Renal cortex interstitium (tissue), 11 donors: ENCODE results near the gene RAD51C. TPM values are rescaled to one million over a fixed set of nuclear protein-coding genes. Genes with fewer than 3 reads are reported as not detected.
"Not testable (repeated sequence)": the region's sequence is repeated elsewhere in the genome, so short reads cannot be mapped to it uniquely, and the experiment has no call there.

Source experiments
- DNase-seq, 11 donors: peaks; one replicate each; pipeline ENCODE4 v3.0.0-alpha.2; 2013; ENCODE audit warnings: low read depth in 9 of 11, low spot score in 4 of 11; ENCODE audit errors: extremely low read depth in 1 of 11
- polyA plus RNA-seq, 3 donors: library from polyadenylated mRNA; unstranded; fragments of 120-200 nt; gene quantifications; one replicate each; pipeline ENCODE4 v1.2.1, GENCODE V29; 2013; ENCODE audit not compliant: insufficient read length in 3 of 3

Gene RAD51C
- polyA plus RNA-seq, 3 donors: 40.2 to 50.0 (median 43.3) TPM

GRCh38 chr17:58671969-58672368, 20.4 kb upstream of the RAD51C start:
- DNase-seq: no peak

DNA sequence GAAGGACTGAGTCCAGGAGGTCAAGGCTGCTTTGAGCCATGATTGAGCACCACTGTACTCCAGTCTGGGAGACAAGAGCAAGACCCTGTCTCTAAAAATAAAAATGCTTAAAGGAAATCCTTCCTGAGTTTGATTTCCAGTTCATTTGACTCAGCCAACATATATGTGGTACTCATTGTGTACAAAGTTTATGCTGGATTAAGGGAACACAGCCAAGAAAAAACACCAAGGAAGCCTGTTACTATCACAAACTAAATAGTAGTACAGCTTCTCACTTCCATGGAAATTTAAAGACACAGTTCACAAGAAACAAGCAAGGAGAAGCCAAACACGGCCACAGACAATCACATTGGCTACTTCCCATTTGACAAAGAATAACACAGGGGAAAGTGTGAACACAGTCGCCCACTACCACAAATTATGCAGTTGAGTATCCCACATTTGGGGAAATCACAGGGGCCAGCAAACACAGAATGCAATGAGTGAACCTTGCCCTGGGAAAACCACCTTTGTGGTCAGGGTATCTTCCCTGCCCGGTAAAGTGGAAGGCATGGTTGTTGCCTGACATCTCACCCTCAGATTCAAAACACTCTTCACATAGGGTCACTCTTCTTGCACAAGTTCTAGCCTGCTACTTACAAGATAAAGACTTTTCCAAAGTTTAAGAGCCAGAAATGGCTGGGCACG, 15.1 kb upstream of the RAD51C start:
- DNase-seq: no peak

- not testable (repeated sequence) for DNase-seq
Measured at GRCh38 chr17:58678287-58678686, 14.1 kb upstream of the RAD51C start.

DNA sequence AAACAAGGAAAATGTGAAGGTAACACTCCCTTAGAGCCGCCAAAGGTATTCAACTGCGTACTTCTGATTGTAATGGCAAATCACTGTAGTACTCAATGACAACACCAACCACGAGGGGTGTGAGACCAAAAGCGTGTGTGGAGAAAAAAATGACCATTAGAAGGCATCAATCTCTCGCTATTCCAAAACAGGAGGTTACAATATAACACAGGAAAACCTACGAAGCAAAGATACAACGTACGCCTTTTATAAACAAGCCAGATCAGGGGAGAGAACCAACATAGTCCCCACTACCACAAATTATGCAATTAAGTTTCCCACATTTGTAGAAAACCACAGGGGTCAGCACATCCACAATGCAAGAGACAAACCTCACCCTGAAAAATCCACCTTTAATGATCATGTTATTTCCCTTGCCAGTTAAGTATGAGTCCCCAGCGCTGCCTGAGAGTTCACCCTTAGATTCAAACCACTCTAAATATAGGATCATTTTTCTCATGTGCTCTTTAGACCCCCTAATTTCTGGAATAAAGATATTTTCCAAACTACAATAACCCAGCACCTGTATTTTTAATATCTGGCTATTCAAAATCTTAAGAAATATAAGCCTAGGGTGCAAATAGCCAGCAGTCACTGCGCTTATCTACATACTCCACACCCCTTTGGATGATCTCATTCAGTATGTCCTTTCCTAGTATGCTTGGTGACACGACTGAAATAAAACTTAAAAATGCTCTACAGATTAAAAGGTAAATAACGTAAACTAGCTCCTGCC, 13.0 kb upstream of the RAD51C start:
- no peak for DNase-seq

DNA sequence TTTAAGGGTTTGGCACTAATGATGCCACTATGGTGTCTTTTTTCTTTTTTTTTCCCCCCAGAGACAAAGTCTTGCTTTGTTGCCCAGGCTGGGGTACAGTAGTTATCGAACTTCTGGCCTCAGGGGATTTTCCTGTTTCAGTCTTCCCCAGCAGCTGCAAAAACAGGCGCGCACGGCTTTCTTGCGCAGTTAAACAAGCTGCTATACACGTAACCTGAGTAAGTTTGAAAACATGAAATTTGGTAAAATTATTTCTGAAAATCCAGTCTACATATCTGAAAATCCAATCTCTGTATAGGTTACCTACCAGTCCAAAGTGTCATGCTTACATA, 12.4 kb upstream of the RAD51C start:
- no peak for DNase-seq

DNA sequence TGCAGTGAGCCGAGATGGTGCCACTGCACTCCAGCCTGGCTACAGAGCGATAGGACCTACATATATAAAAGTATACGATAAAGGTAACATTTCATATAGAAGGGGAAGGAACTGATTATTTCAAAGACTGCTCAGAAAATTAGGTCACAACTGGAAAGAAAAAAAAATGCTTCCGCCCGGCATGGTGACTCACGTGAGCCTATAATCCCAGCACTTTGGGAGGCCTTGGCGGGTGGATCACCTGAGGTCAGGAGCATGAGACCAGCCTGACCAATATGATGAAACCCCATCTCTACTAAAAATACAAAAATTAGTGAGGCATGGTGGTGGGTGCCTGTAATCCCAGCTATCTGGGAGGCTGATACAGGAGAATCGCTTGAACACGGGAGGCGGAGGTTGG, 8.4 kb upstream of the RAD51C start:
- DNase-seq: no peak

DNA sequence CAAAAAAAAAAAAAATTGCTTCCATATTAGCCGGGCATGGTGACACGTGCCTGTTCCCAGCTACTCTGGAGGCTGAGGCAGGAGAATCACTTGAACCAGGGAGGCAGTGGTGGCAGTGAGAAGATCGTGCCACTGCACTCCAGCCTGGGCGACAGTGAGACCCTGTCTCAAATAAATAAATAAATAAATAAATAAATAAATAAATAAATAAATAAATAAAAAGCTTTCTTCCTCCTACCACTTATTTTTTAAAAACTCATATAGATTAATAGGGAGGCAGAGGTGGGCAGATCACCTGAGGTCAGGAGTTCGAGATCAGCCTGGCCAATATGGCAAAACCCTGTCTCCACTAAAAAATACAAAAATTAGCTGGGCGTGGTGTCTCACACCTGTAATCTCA, 7.9 kb upstream of the RAD51C start:
- DNase-seq: not testable (repeated sequence)

GRCh38 chr17:58686980-58687379, 5.4 kb upstream of the RAD51C start:
- DNase-seq: no peak

DNA sequence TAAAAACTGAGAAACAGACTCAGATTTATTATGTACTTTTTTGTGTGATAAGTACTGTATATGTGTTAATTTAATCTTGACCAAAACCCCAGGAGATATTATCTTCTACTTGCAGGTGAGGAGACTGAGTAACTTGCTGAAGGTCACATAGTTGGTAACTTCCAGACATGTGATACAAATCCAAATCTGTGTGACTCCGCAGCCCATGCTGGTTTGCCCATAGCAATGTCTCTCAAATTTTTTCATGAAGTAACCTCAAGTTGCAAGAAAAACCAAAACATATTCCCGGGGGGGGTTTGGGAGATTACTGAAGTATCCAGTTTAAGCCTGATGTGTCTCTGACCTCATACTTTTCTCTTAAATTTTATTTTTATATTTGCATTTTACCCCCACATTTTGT, 3.9 kb upstream of the RAD51C start:
- no peak for DNase-seq

DNA sequence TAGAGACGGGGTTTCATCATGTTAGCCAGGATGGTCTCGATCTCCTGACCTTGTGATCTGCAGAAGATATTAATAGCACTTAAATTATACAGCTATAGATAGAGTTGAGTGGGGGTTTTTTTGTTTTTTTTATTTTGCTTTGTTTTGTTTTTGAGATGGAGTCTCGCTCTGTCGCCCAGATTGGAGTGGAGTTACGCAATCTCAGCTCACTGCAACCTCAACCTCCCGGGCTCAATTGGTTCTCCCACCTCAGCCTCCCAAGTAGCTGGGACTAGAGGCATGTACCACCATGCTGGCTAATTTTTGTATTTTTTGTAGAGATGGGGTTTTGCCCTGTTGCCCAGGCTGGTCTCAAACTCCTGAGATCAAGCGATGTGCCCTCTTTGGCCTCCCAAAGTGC, 2.4 kb upstream of the RAD51C start:
- not testable (repeated sequence) for DNase-seq

- no peak for DNase-seq
Measured at GRCh38 chr17:58691701-58692238, 632 bp upstream of the RAD51C start, which contains the start of gene TEX14. TEX14 (minus strand) TSS chr17:58692045; CDS start chr17:58652001, 40,044 bp downstream.

GRCh38 chr17:58693208-58693607, 806 bp downstream of the RAD51C start:
- DNase-seq: no peak

GRCh38 chr17:58693751-58694150, 1.3 kb downstream of the RAD51C start:
- DNase-seq: no peak

- DNase-seq: no peak
Measured at GRCh38 chr17:58694302-58694701, 1.9 kb downstream of the RAD51C start.

GRCh38 chr17:58694826-58695225, 2.4 kb downstream of the RAD51C start:
- DNase-seq: no peak

GRCh38 chr17:58699771-58700170, 7.4 kb downstream of the RAD51C start:
- no peak for DNase-seq

DNA sequence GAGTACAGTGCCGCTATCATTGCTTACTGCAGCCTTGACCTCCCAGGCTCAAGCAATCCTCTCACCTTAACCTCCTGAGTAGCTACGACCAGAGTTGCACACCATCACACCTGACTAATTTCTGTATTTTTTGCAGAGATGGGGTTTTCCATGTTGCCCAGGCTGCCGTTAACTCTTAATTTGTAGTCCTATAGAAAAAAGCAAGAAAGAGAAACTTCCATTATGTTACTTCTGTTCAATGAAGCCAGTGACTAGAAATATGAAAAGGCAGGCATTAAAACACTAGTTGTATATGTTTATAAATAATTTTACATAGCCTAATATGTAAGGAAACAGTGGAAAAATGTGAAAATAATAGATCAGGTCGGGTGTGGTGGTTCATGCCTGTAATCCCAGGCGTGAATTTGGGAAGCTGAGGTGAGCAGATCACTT, 9.7 kb downstream of the RAD51C start:
- DNase-seq: no peak

- DNase-seq: no peak
Measured at GRCh38 chr17:58702708-58703107, 10.3 kb downstream of the RAD51C start.

GRCh38 chr17:58703137-58703915, 10.9 kb downstream of the RAD51C start:
- no peak for DNase-seq

GRCh38 chr17:58703916-58704286, 11.5 kb downstream of the RAD51C start:
- DNase-seq: no peak
